Fibroblast of skin of right quadriceps (primary cell): ENCODE measurements around the gene SPATA20.

Experiments
- DNase-seq: peaks from one replicate; pipeline ENCODE4 v3.0.0-alpha.2; 2013

SPATA20 gene

DNA sequence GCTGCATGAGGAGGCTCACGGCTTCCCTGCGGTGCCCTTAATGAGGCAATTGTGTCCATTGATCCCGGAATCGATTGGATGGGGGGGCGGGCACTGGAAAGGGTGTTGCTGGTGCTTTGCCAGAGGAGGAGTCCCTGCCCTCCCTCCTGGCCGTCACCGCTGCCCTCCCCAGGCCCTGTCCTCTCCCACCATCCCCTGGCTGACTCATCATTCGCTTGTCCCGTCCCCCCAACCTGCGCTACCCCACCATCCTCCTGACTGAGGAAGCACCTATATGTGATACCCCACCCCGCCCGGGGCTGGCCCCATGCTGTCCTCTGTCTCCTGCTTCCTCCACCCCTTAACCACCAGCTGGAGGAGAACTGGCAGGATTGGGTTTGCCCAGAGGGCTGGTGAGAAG is 34.3 kb downstream of the SPATA20 start:
- no peak for DNase-seq

- no peak for DNase-seq
These were observed 35.8 kb downstream of the SPATA20 start for GRCh38 chr17:50582741-50583140.

GRCh38 chr17:50583641-50584040 is 36.7 kb downstream of the SPATA20 start:
- DNase-seq = no peak

GRCh38 chr17:50584116-50584515 is 37.1 kb downstream of the SPATA20 start:
- no peak for DNase-seq

DNA sequence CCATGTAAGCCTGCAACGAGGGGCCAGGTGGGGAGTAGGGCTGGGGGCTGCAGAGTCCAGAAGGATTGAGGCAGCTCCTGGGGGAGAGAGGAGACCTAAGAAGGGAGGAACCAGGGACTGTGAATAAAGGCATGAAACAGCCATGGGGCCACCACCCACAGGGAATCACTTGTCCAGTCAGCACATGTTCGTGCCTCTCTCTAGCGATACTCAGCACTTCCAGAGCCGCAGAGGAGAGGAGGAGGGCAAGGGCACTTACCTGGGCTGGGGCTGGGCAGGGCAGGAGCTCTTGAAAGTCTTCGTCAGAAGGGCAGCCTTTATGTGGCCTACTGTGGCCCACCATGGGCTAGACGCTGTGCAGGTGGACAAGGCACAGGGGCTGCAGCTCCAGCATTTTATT is 37.8 kb downstream of the SPATA20 start:
- no peak for DNase-seq

DNA sequence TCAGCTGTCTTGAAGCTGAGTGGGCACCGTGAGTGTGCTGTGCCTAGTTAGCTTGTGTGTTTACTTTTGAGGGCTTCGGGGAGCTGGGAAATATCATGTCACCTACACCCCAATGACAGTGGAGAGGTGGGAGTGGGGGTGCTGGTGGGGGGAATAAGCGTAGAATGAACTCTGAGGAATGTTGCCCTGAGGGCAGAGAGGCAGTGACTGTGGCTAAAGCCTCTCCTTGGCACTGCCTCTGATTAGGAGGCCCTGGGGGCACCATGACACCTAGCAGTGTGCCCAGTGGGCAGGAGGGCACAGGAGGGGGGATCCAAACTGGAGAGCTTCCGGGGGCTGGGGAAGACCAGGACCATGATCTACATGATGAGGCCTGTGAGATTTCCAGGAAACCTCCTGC is 38.4 kb downstream of the SPATA20 start:
- no peak for DNase-seq

- no peak for DNase-seq
These were observed 38.9 kb downstream of the SPATA20 start for GRCh38 chr17:50585891-50586290.

GRCh38 chr17:50586421-50587247 is 39.7 kb downstream of the SPATA20 start:
- DNase-seq = no peak

- DNase-seq = no peak
These were observed 40.6 kb downstream of the SPATA20 start for GRCh38 chr17:50587571-50587970.

DNA sequence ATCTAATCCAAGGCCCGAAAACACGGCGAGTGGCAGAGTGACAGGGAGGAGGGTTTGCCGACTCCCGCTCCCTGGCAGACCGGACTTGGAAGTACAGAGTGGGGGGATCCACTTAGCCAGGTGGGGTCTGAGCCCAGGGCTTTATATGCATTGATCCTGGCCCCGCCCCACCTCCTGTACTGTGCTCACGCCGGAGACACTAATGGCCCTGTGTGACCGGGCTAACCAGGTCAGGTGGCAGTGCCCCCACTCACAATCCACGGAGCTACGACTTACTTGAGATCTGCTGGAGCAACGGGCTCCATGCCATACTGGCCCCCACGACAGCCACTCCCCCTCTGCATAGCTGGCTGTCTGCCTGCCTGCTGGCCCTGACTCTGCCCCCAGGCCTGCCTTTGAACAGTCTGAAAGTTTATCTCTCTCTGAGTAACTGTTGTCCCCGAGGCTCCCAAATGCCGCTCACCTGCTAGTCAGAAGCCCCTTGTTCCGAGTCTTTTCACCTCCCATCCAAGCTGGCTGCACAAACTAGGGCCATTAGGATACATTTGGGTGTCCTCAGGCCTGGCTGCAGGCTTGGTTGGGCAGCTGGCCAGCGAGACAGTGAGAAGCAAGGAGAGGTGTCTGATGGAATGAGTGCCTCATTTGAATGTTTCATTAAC is 41.5 kb downstream of the SPATA20 start:
- DNase-seq = no peak

GRCh38 chr17:50589095-50589705 is 42.2 kb downstream of the SPATA20 start:
- no peak for DNase-seq

DNA sequence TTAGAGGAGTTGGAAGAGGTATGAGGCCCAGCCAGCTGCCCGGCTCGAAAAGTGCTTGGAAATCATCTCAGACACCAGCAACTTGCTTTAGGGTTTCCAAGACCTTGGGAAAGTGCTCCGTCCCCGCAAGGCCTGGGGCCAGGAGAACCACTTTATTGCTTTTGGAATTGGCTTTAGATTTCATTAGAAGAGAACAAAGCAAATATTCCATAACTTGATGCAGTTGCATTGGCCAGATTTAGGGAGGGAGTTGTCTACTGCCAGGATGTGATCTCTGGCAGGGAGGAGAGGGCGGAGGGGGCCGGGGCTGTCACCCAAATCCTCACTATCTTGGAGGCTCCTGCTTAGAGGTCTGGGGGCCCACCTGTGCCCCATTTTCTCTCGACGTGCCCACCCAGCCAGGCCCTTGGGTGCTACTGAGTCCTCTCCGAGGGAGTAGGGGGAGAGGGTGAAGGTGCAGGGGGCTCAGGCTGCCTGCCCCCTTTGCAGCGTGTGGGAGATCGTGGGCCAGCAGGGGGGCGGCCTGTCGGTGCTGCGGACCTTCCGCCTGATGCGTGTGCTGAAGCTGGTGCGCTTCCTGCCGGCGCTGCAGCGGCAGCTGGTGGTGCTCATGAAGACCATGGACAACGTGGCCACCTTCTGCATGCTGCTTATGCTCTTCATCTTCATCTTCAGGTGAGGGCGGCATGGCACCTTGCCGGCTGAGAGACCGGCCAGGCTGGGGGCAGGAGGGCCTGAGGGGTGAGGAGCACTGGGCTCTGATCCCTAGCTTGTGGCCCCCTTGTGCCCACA is 44.2 kb downstream of the SPATA20 start:
- no peak for DNase-seq

GRCh38 chr17:50593321-50593720 is 46.3 kb downstream of the SPATA20 start:
- DNase-seq = no peak

DNA sequence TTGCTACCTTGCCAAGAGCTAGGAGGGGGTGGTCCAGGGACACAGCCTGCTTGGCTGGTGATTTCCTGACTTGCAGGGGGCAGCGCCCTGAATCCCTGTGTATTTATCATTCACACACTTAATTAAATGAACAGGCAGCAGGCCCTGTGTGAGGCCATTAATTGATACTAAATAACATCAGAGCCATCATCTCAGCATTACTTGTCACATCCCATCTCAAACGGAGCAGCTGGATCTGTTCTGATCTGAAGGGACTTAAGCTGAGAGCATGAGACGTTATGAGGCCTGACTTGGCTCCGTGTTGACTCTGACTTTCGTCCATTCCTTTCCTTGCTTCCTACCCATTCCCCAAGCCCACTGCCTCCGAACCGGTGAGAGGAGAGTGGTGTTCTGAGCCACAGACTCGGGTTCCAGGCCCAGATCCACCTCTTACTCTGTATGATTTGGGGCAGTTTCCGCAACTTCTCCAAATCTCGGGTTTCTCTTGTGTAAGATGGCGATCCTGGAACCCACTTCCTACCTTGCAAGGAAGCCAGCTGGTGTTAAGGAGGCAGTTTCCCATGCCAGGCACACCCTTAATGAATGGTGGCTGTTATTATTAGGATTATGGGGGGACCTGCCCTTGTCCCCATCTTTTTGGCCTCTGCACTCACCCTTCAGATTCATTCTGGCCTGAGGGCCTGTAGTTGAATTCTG is 47.3 kb downstream of the SPATA20 start:
- DNase-seq = no peak

DNA sequence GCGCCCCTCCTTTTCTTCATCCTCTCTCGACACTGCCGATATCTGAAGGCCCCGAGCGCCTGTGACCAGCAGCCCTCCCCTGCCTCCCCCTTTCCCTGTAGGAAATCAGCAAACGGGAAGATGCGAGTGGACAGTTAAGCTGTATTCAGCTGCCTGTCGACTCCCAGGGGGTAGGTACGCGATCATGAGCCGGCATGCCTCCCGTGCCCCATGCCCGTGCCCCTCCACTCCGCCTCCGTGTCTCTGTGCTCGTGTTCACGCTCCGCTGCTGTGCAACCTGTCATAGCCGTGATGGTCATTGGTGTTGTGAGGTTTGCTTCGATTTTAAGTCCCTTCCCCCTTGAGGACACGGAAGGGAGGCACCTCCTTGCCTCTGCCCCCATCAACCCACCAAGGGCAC is 47.9 kb downstream of the SPATA20 start:
- DNase-seq = no peak

DNA sequence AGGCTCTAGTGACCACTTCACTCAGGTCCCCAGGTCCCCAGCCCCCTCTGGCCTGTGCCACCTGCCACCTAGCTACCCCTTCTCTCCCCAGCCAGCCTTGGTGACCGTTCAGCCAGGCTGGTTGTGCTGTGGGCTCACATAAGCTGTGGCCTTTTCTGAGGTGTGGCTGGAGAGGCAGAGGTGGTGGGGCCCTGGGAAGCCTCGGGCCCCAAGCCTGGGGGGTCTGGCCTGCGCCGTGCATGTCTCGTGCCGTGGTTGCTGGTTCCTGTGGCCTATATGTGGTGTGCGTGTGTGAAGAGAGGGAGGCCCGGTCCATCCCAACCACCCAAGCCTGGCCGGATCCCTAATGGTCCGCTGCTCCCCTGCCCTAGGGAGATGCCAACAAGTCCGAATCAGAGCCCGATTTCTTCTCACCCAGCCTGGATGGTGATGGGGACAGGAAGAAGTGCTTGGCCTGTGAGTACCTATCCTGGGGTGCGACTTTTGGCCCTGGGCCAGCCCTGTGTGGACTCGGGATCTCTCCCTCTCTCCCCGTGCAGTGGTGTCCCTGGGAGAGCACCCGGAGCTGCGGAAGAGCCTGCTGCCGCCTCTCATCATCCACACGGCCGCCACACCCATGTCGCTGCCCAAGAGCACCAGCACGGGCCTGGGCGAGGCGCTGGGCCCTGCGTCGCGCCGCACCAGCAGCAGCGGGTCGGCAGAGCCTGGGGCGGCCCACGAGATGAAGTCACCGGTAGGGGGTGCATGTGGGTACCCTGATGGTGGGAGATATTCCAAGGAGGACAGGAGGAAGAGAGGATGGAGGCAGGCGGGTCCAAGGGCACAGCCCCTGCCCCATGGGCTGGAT is 49.4 kb downstream of the SPATA20 start:
- DNase-seq = no peak

GRCh38 chr17:50598487-50598886 is 51.5 kb downstream of the SPATA20 start:
- DNase-seq = no peak

DNA sequence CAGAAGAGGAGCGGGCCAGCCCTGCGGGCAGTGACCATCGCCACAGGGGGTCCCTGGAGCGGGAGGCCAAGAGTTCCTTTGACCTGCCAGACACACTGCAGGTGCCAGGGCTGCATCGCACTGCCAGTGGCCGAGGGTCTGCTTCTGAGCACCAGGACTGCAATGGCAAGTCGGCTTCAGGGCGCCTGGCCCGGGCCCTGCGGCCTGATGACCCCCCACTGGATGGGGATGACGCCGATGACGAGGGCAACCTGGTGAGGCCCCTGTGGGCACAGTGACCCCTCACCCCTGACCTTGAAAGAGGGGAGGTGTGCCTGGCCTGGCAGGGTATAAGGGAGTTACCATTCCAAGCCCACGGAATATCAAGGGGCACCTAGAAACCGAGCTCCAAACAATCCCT is 52.6 kb downstream of the SPATA20 start:
- DNase-seq = no peak

- DNase-seq = no peak
These were observed 54.9 kb downstream of the SPATA20 start for GRCh38 chr17:50601823-50602375.

GRCh38 chr17:50602836-50603235 is 55.9 kb downstream of the SPATA20 start:
- DNase-seq = no peak

DNA sequence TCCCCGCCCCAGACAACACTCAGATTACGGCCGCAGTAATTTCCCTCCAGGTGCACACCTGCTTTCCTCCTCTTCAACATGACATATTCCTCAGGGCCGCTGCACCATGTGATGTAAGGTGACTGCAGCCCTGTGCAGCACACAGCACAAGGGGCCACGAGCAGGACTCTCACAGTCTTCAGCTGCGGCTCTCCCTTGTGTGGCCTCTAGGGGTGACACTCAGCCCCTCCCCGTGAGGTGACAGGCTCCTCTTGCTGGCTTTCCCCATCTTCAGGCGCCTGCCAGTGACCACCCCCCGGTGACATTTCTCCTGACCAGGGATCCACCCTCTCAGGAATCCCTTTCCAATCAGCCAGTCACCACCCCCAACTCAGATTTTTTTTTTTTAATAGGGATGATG is 56.4 kb downstream of the SPATA20 start:
- DNase-seq = no peak
